Stimulated activated CD4-positive, alpha-beta T cell treated with anti-CD3 and anti-CD28 coated beads, TNF-alpha, amount 100 ng/mL, for 4 hours (primary cell): ENCODE results near the gene YDJC.
"Not testable (repeated sequence)": the region's sequence is repeated elsewhere in the genome, so short reads cannot be mapped to it uniquely, and the experiment has no call there.

Experiments
- DNase-seq, 3 experiments: peaks; one replicate each; pipeline ENCODE4 v3.0.0-alpha.2; 2020; ENCODE audit warnings: low read depth in 3 of 3

Gene YDJC

DNA sequence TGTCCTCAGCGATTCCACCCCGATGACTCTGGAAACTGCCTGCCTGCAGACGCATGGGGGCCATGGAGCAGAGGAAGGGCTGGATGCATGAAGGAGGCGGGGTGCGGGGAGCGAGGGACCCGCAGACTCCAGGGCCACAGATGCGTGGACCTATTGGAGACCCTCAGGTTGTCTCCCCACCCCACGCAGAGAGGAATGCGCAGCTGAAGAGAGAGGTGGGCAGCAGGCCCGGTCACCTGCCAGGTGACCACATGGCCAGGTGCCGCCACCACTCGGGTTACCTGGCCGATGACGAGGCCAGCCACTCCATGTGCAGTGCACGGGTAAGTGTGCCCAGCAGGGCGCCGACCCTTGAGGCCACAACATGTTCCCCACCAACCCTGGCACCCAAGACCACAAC, 3.1 kb upstream of the YDJC start:
- no peak for DNase-seq

- DNase-seq = peak in 2 of 3 experiments; percentile 30 to 36
Observed at GRCh38 chr22:21632237-21632895, 2.5 kb upstream of the YDJC start, which contains the start of gene CCDC116. CCDC116 (plus strand) TSS chr22:21632760; CDS start chr22:21633182, 422 bp downstream.

GRCh38 chr22:21631025-21631424, 1.2 kb upstream of the YDJC start:
- no peak for DNase-seq

GRCh38 chr22:21628386-21629254, 1.2 kb downstream of the YDJC start:
- DNase-seq = no peak

GRCh38 chr22:21626735-21627469, 2.9 kb downstream of the YDJC start:
- no peak for DNase-seq

DNA sequence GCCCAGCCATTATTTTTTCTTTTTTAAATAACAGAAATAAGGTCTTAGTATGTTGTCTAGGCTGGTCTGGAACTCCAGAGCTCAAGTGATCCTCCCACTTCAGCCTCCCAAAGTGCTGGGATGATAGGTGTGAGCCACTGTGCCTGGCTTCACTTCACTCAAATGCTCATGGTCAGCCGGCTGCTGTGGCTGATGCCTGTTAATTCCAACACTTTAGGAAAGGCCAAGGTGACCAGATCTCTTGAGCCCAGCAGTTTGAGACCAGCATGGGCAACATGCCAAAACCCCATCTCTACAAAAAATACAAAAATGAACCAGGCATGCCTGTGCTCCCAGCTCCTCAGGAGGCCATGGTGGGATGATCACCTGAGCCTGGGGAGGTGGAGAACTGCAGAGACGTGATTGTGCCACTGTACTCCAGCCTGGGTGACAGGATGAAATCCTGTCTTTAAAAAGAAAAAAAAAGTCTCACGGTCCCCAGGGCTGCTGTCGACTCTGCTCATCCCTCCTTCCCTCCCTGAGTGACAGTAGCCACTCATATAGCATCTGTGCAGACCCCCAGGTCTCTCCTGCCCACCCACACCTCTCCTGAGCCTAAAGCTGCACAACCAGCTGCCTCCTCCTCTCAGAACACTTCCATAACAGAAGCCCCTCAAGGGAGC, 3.6 kb downstream of the YDJC start:
- no peak for DNase-seq

GRCh38 chr22:21624880-21625791, 4.7 kb downstream of the YDJC start:
- DNase-seq = no peak

DNA sequence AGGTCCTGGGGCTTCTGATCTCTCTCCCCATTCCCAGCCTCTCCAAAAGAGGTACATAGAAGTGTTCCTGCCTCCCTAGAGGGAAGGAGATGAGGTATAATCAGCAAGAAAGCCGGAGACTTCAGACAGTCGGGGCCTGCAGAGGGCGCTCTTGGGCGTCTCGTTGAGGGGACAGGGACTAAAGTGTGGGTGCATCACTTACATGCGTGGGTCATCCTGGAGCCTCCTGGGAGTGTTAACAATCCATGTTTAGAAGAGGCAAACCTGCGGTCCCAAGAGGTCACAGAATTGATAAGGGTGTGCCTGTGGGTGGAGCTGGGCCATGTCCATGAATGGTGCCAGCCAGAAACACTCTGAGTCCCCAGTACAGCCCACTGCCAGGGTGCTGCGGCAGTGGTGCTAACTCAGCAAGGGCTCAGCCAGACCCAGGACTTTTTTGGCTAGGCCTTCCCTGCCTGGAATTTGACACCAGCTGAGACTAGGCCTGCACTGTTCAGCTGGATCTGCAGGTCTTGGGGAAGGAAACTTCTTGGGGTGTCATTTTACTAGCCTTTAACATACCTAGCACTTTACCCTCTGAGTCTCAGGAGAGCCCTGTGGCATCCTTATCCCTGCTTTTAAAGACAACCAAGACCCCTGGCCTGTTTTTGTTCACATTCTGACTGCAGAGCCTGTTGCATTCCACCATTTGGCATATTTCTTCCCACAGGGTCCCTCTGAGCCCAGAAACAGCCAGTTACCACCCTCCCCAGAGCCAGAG, 5.5 kb downstream of the YDJC start:
- no peak for DNase-seq

GRCh38 chr22:21623648-21623970, 6.2 kb downstream of the YDJC start:
- no peak for DNase-seq

DNA sequence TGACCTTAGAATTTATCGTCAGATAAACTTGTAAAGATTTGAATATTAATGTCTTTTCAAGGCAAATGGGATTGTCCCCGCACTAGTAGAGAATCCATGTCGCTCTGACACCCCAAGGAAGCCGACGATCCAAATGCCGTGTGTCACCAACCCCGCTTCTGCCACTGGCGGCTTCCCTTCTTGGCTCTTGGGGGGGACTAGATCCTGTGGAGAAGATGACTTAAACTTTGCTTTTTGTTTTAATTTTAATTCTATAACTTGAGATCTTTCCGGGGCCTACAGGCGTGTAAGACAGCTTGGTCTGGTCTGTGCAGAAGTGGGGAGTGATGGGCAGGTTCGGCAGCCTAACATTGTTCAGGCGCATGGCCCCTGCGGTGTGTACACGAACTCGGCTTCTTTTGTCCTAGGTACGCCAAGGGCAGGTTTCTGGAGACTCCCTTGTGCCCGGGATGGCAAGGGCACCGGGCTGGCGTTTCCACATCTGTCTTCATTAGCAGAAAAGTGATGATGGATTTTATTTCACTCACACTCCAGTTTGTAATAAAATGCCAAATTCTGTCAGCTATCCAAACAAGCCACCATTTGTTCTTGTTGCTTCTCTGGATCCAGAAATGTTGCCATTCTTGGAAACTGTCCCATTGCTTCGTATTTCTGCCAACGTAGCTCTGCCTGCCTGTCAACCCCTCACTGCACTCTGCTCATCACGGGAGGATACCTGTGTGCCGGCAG, 6.7 kb downstream of the YDJC start:
- DNase-seq = no peak

GRCh38 chr22:21622011-21622918, 7.6 kb downstream of the YDJC start:
- no peak for DNase-seq

- DNase-seq = no peak
Observed at GRCh38 chr22:21621025-21621424, 8.8 kb downstream of the YDJC start.

DNA sequence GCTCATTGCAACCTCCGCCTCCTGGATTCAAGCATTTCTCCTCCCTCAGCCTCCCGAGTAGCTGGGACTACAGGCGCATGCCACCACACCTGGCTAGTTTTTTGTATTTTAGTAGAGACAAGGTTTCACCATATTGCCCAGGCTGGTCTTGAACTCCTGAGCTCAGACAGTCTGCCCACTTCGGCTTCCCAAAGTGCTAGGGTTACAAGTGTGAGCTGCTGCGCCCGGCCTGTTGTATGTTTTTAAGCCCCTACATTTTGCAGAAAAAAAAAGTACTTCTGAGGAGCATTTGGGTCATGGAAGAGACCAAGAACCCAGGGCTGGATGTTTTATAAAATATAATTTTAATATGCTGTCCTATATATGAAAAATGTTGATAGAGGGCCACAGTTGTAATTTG, 12.5 kb downstream of the YDJC start:
- not testable (repeated sequence) for DNase-seq

DNA sequence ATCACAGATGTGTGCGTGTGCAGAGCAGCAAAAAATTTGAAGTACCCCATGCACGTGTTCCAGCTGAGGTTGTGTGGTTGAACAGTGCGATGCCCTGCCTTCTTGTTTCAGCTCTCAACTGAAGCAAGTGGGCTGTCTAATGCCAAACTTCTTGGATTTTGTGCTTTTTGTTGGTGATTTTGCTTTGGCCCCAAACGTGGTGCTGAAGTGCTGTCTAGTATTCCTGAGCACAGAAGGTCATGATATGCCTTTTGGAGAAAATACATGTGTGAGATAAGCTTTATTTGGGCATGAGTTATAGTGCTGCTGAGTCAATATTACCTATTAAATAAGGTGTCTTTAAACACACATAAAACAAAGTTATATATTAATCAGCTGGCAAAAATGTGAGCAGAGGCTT, 14.1 kb downstream of the YDJC start:
- DNase-seq = no peak

DNA sequence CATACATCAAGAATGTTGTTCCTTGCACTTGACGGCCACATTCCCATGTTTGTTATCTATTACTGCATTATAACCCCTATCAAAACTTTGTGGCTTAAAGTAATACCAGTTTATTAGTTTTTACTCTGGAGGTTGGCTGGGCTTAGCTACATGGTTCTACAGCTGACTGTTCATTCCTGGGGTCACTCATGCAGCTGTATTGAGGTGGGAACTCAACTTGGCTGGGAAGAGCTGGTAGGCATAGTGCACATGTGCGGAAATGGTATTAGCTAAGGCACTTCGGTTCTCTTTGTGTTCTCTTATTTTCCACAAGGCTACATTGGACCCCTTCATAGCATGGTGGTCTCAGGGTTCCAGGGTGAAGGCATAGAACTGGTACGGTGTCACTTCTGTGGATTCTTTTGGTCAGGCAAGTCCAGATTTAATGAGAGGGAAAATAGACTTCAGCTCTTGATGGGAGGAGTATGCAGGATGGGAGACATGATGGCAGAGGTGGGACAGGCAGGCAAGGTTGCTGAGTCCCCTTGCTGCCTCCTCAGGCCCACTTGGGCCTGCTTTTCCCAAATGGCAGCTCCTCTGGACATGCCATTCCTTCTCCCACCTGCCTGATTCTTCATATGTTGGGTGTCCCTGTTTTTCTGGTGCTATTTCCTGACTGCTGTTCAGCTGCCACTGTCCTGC, 16.1 kb downstream of the YDJC start:
- no peak for DNase-seq

GRCh38 chr22:21612858-21613257, 17.0 kb downstream of the YDJC start:
- no peak for DNase-seq

DNA sequence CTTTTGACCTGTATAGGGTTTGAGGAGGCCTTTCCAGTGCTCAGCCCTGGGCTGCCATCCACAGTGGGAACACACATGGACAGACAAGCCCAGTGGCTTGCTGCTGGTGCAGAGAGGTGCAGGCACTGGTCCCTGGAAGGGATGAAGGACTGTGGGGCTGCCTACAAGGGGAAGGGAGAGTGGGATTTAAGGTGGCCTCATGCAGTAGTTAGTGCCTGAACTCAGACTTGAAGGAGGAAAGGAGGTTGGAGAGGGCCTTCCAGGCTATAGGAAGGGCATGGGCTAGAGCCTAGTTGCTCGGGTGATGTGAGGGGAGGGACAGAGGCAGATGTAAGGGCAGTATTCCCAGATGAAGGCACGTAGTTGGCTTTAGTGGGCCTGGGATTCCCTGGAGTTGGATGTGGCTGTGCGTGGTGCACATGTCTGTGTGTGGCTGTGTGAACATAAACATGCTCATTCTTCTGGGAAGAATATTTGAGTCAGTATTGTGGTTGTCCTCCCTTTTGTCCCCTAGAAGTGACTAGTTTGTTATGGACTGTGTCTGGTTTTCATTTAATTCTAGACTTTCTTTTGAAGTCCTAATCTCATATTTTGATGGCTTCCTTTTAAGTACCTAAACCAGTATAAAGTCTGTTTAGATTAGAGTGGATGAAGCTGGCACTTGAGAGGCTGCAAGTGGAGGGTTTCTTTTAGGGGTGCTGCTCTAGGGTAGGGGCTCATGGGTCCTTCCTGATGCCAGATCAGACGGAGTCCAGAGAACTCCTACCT, 18.4 kb downstream of the YDJC start:
- DNase-seq = no peak
